Activated naive CD8-positive, alpha-beta T cell (primary cell): Measurements from ENCODE around the gene HSPB7.
"Not testable (repeated sequence)": the region's sequence is repeated elsewhere in the genome, so short reads cannot be mapped to it uniquely, and the experiment has no call there.

Experiments
- H3K27ac Mint-ChIP-seq: one replicate; pipeline ENCODE4 v1.8.0; 2021; ENCODE audit warnings: mixed read lengths
- H3K27me3 Mint-ChIP-seq: one replicate; pipeline ENCODE4 v1.8.0; 2021; ENCODE audit warnings: mixed read lengths
- H3K36me3 Mint-ChIP-seq: one replicate; pipeline ENCODE4 v1.8.0; 2021; ENCODE audit warnings: mixed read lengths
- H3K4me1 Mint-ChIP-seq: one replicate; pipeline ENCODE4 v1.8.0; 2021; ENCODE audit warnings: low read depth, mixed read lengths
- H3K4me3 Mint-ChIP-seq: one replicate; pipeline ENCODE4 v1.8.0; 2021; ENCODE audit warnings: mild to moderate bottlenecking, mixed read lengths
- H3K9me3 Mint-ChIP-seq: one replicate; pipeline ENCODE4 v1.8.0; 2021; ENCODE audit warnings: low read depth, mixed read lengths

HSPB7 gene

GRCh38 chr1:16039871-16040270 is 22.0 kb upstream of the HSPB7 start:
- H3K27ac Mint-ChIP-seq, H3K4me1 Mint-ChIP-seq, H3K4me3 Mint-ChIP-seq, H3K9me3 Mint-ChIP-seq, H3K27me3 Mint-ChIP-seq, H3K36me3 Mint-ChIP-seq: not testable (repeated sequence)

DNA sequence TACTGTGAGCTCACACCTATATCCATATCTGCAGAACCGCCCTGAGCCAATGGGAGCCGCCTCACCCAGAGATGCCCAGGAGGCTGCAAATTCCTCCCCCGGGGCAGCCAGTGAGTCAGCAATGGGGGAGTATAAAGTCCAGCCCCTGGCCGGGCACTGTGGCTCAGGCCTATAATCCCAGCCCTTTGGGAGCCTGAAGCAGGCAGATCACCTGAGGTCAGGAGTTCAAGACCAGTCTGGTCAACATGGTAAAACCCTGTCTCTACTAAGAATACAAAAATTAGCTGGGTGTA is 20.7 kb upstream of the HSPB7 start:
- Mint-ChIP-seq H3K27ac (no peak overlapping the region), H3K4me1 (no peaks in the 10 kb centered on the region), H3K27me3 (no peaks in the 10 kb centered on the region), H3K36me3 (no peaks in the 10 kb centered on the region), H3K9me3 (no peaks in the 10 kb centered on the region), H3K4me3 (no peak overlapping the region)

GRCh38 chr1:16036461-16036860 is 18.6 kb upstream of the HSPB7 start:
- not testable (repeated sequence) for H3K36me3 Mint-ChIP-seq, H3K27me3 Mint-ChIP-seq, H3K4me3 Mint-ChIP-seq, H3K27ac Mint-ChIP-seq, H3K9me3 Mint-ChIP-seq, H3K4me1 Mint-ChIP-seq

DNA sequence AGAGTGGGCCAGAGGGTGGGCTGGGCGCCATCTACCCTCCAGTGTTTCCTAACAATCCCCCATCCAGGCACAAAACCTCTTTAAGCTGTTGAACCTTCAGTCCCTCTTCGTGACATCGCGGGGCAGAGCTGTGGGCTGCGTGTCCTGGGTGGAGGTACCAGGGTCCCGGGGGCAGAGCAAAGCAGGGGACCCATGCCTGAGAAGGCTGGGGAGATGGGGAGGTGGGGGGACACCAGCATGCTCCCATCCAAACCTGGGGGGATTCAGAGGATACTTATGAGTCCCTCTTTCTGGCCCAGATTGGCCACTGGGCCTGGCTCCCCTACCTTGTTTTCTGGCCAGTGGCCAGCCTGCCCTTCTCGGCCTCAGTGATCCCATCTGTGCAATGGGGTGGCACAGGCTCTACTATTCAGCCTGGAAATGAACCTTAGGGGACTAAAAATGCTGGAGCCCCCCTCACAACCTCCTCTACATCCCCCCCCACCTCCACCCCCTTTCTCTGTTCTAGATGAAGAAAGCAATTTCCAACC is 15.3 kb upstream of the HSPB7 start:
- not testable (repeated sequence) for H3K4me1 Mint-ChIP-seq, H3K9me3 Mint-ChIP-seq, H3K27me3 Mint-ChIP-seq, H3K36me3 Mint-ChIP-seq, H3K4me3 Mint-ChIP-seq, H3K27ac Mint-ChIP-seq

- Mint-ChIP-seq H3K9me3 (no peaks in the 10 kb centered on the region), H3K36me3 (no peaks in the 10 kb centered on the region), H3K27me3 (peaks cover 5% of the 10 kb centered on the region), H3K4me3 (no peak overlapping the region), H3K27ac (no peak overlapping the region), H3K4me1 (peaks cover 2% of the 10 kb centered on the region)
These were observed 14.7 kb upstream of the HSPB7 start for GRCh38 chr1:16032388-16033102.

DNA sequence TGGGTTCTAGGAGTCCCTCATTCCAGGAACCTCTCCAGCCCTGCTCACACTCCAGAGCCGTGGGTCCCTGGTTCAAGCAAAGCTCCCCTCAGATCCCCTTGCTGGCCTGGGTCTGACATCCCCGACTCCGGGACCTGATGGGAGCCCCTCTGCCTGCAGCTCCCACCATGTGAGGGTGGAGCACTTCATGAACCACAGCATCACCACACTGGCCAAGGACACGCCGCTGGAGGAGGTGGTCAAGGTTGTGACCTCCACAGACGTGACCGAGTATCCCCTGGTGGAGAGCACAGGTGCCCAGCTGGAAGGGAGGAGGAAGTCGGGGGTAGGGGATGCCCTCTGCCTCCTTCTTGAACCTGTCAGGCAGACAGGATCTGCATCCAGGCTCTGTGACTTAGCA is 13.7 kb upstream of the HSPB7 start:
- no peak overlapping the region for H3K4me3 Mint-ChIP-seq
- H3K4me1 Mint-ChIP-seq, result peaks cover 2% of the 10 kb centered on the region
- no peaks in the 10 kb centered on the region for H3K36me3 Mint-ChIP-seq
- H3K27ac Mint-ChIP-seq, result no peak overlapping the region
- H3K9me3 Mint-ChIP-seq, result no peaks in the 10 kb centered on the region
- H3K27me3 Mint-ChIP-seq, result peaks cover 5% of the 10 kb centered on the region

GRCh38 chr1:16029288-16029687 is 11.4 kb upstream of the HSPB7 start:
- Mint-ChIP-seq H3K4me3 (no peak overlapping the region), H3K4me1 (peaks cover 2% of the 10 kb centered on the region), H3K27me3 (peaks cover 5% of the 10 kb centered on the region), H3K27ac (no peak overlapping the region), H3K36me3 (no peaks in the 10 kb centered on the region), H3K9me3 (no peaks in the 10 kb centered on the region)

GRCh38 chr1:16029003-16029268 is 11.1 kb upstream of the HSPB7 start:
- H3K4me3 Mint-ChIP-seq, result not testable (repeated sequence)

DNA sequence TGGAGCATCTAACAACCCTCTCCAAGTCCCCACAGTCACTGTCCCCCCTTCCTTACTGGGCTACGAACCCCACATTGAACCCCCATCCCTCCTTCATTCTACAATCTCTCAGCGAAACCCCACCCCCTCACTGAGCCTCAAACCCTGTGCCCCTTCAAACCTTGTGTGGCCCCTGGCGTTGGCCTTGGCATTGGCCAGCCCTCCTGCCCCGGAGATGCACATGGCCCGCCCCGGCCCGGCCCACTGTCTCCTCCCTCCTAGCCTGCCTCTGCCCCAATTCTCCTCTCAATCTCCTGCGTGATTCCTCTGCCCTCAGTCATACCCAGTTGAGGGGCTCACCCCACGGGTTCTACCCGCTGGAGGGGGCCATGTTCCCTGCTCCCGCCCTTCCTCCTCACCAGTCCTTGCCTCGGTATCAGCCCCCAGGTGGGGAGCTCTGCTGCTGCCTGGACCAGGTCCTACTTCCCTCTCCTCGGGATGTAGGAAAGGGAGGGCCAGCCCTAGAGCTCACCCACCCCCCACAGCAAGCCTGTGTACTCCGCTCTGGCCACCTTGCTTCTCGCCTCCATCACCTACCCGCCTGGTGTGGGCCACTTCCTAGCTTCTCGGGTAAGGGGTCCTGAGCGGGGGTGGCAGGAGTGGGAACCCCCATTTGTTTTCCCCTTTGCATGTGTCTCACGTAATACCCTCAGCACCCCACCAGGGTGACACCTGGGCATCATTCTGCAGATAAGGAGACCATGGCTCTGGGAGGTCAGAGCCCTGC is 10.6 kb upstream of the HSPB7 start:
- no peaks in the 10 kb centered on the region for H3K9me3 Mint-ChIP-seq
- H3K27ac Mint-ChIP-seq, result no peak overlapping the region
- H3K36me3 Mint-ChIP-seq, result no peaks in the 10 kb centered on the region
- H3K27me3 Mint-ChIP-seq, result peaks cover 5% of the 10 kb centered on the region
- H3K4me1 Mint-ChIP-seq, result peaks cover 2% of the 10 kb centered on the region
- no peak overlapping the region for H3K4me3 Mint-ChIP-seq

More at GRCh38 chr1:16029003-16029268, 11.1 kb upstream of the HSPB7 start:
- not testable (repeated sequence) for H3K36me3 Mint-ChIP-seq, H3K27me3 Mint-ChIP-seq, H3K4me1 Mint-ChIP-seq, H3K9me3 Mint-ChIP-seq, H3K27ac Mint-ChIP-seq

DNA sequence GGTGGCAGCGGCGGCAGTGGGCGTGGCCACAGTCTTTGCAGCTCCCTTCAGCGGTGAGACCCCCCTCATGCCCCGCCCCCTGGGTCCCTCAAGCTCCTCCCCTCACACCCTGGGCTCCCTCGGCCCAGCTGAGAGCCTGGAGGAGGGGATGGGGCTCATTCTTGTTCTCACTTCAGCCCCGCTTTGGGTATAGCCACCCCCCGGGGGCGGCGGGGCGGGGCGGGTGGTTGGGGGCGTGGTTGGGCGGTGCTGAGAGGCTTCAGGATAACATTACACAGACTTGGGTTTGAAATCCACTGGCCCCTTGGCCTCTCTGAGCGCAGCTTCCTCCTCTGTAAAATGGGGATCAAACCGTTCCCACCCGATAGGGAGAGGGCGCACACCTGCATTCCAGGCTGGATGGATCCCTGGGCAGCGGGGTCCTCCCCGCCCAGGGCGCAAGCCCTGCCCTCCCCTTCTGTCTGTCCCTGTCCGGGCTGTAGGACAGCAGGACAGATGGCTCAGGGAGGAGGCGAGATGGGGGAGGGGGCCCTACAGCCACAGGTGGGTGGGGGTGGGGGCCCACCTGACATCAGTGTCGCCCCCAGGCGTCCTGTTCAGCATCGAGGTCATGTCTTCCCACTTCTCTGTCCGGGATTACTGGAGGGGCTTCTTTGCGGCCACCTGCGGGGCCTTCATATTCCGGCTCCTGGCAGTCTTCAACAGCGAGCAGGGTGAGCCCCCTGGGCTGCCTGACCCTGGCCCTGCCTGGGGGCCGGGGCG is 9.1 kb upstream of the HSPB7 start:
- H3K27me3 Mint-ChIP-seq, result peaks cover 2% of the 10 kb centered on the region
- H3K4me1 Mint-ChIP-seq, result peaks cover 2% of the 10 kb centered on the region
- H3K36me3 Mint-ChIP-seq, result no peaks in the 10 kb centered on the region
- H3K4me3 Mint-ChIP-seq, result no peak overlapping the region
- no peak overlapping the region for H3K27ac Mint-ChIP-seq
- H3K9me3 Mint-ChIP-seq, result no peaks in the 10 kb centered on the region

GRCh38 chr1:16026302-16026701 is 8.5 kb upstream of the HSPB7 start:
- not testable (repeated sequence) for H3K27ac Mint-ChIP-seq, H3K27me3 Mint-ChIP-seq, H3K9me3 Mint-ChIP-seq, H3K36me3 Mint-ChIP-seq, H3K4me1 Mint-ChIP-seq, H3K4me3 Mint-ChIP-seq

GRCh38 chr1:16023050-16023653 is 5.3 kb upstream of the HSPB7 start:
- H3K9me3 Mint-ChIP-seq, result no peaks in the 10 kb centered on the region
- H3K27me3 Mint-ChIP-seq, result peaks cover 2% of the 10 kb centered on the region
- no peak overlapping the region for H3K27ac Mint-ChIP-seq
- H3K4me1 Mint-ChIP-seq, result peaks cover 2% of the 10 kb centered on the region
- no peaks in the 10 kb centered on the region for H3K36me3 Mint-ChIP-seq
- H3K4me3 Mint-ChIP-seq, result no peak overlapping the region

DNA sequence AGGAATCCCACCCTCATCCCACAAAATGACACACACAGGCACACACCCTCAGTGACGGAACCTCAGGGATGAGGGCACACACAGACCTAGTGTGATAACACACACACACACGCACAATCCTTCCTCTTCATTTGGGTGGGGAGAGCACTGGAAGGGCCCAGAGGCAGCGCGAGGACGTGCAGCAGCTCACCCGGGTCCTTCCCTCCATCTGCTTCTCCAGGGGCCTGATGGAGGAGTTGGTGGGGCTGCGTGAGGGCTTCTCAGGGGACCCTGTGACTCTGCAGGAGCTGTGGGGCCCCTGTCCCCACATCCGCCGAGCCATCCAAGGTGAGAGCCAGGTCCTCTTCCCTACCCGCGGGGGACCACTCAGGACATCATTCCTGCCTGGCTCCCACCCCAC is 4.5 kb upstream of the HSPB7 start:
- H3K4me3 Mint-ChIP-seq, result no peak overlapping the region
- no peak overlapping the region for H3K27ac Mint-ChIP-seq
- H3K27me3 Mint-ChIP-seq, result no peaks in the 10 kb centered on the region
- H3K4me1 Mint-ChIP-seq, result no peaks in the 10 kb centered on the region
- no peaks in the 10 kb centered on the region for H3K9me3 Mint-ChIP-seq
- no peaks in the 10 kb centered on the region for H3K36me3 Mint-ChIP-seq

DNA sequence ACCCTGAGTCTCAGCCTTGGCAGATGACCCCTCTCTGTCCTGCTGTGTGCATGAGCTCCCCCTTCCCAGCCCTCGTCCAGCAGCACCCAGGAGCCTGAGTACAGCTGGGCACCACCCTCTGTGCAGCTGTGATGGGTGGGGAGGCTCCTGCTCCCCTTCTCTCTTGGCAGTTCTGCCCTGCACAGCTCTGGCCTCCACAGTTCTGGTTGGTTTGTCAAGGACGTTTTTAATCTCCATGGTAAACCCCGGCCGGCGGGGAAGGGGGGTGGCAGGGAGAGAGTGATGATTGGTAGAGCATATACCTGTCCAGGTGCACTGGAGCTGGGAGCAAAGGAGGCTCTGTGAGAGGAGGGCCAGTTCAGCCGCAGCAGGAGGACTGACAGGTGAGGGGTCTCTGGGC is 3.8 kb upstream of the HSPB7 start, which contains the start of gene CLCNKA:
Gene CLCNKA (plus strand): TSS at position 356 of the 400 bp plus-strand sequence. CDS start 584 bp downstream, outside the sequence.
- no peaks in the 10 kb centered on the region for H3K9me3 Mint-ChIP-seq
- no peaks in the 10 kb centered on the region for H3K27me3 Mint-ChIP-seq
- H3K36me3 Mint-ChIP-seq, result no peaks in the 10 kb centered on the region
- no peak within 1 kb of the TSS for H3K4me3 Mint-ChIP-seq
- no peaks in the 10 kb centered on the region for H3K4me1 Mint-ChIP-seq
- H3K27ac Mint-ChIP-seq, result no peak within 1 kb of the TSS

GRCh38 chr1:16020878-16021277 is 3.0 kb upstream of the HSPB7 start:
- not testable (repeated sequence) for H3K4me3 Mint-ChIP-seq, H3K27ac Mint-ChIP-seq, H3K27me3 Mint-ChIP-seq, H3K4me1 Mint-ChIP-seq, H3K9me3 Mint-ChIP-seq, H3K36me3 Mint-ChIP-seq
